ENCODE results near the gene TXNDC2. TPM values are rescaled to one million over a fixed set of nuclear protein-coding genes. Genes with fewer than 3 reads are reported as not detected.

Gene TXNDC2
- total and polyA plus RNA-seq, 5 donors from 2014 or later, result not detected

GRCh38 chr18:9925795-9926194 is 40.0 kb downstream of the TXNDC2 start:
- Mint-ChIP-seq H3K27ac (no peak overlapping the region), H3K27me3 (no peaks in the 10 kb centered on the region), H3K9me3 (no peaks in the 10 kb centered on the region), H3K36me3 (no peaks in the 10 kb centered on the region), H3K4me3 (peak overlapping the region in 3 of 4 donors; percentile 24 to 84 (median 69)), H3K4me1 (peaks cover 56 to 78% (median 65%) of the 10 kb centered on the region in 4 donors)
- Histone ChIP-seq H3K27me3 (ENCODE audit: control insufficient read depth, insufficient read depth, low read length) (no peaks in the 10 kb centered on the region), H3K4me3 (ENCODE audit: low read depth, low read length) (peak overlapping the region; percentile 15), H3K27ac (ENCODE audit: insufficient read depth, low read length, poor library complexity, severe bottlenecking) (no peak overlapping the region), H3K9me3 (ENCODE audit: control insufficient read depth in 2 of 2, low read length in 2 of 2) (no peaks in the 10 kb centered on the region), H3K36me3 (ENCODE audit: control insufficient read depth, insufficient read depth, low read length) (no peaks in the 10 kb centered on the region), H3K4me1 (ENCODE audit: control insufficient read depth, insufficient read depth, low read length, poor library complexity, severe bottlenecking) (peaks cover 77% of the 10 kb centered on the region)
- no peak for ATAC-seq (ENCODE audit: low read depth in 2 of 2)
- DNase-seq, result no peak

DNA sequence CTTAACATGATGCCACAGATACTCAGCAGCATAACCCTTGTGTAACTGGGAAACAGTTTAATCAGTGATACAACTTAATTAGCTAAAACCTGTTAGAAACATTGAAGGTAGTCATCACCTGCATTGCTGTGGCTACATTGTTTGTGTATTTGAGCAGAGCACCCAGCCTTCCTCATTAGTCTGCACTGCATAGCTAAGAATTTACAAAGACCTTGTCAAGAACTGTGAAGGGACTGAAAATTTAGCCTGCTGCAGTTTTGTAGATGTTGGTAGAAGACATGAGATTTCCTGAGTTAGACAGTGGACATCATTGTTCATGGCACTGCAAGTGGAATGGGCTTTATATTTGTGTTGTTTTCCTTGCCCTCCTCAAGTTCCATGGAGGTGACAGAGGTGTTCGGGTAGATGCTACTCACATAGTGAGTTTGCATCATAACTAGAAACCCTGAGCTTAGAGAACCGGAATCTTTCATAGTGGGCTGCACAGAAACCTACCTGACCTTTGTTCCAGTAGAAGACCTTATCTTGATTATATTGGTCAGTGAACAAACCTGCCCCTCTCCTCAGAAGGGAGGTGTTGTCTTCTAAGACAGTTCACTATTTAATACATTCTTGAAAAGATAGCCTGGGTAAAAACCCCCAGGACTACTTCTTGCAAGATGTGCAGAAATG is 40.6 kb downstream of the TXNDC2 start:
- H3K27ac Mint-ChIP-seq, result peak overlapping the region in 1 of 3 donors; percentile 6

DNA sequence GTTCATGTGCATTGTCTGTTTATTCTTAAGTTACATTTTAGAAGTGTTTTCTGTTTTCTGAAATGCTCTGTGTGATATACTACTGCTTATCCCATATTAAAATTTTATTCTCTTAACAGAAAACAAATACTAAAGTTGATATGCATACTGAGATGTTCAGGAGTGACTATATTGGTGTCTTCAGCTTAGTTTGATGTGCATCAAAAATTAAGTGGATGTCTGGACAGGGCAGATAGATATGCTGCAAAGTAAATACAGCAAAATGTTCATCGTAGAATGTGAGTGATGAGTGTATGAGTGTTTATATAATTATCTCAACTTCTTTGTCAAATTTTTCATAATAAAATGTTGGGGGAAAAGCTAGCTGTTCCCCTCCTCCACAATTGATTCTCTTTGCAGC is 41.2 kb downstream of the TXNDC2 start:
- Mint-ChIP-seq H3K9me3 (no peaks in the 10 kb centered on the region), H3K4me1 (peaks cover 58 to 88% (median 72%) of the 10 kb centered on the region in 4 donors), H3K27ac (peak overlapping the region in 1 of 3 donors; percentile 6), H3K36me3 (no peaks in the 10 kb centered on the region), H3K27me3 (no peaks in the 10 kb centered on the region), H3K4me3 (peak overlapping the region in 3 of 4 donors; percentile 7 to 63 (median 57))
- H3K9me3 ChIP-seq (ENCODE audit: control insufficient read depth in 2 of 2, low read length in 2 of 2), result no peaks in the 10 kb centered on the region
- H3K4me1 ChIP-seq (ENCODE audit: control insufficient read depth, insufficient read depth, low read length, poor library complexity, severe bottlenecking), result peaks cover 66% of the 10 kb centered on the region
- no peak overlapping the region for H3K27ac ChIP-seq (ENCODE audit: insufficient read depth, low read length, poor library complexity, severe bottlenecking)
- no peaks in the 10 kb centered on the region for H3K36me3 ChIP-seq (ENCODE audit: control insufficient read depth, insufficient read depth, low read length)
- DNase-seq (no peak), ATAC-seq (ENCODE audit: low read depth in 2 of 2) (no peak)
- peak overlapping the region; percentile 17 for H3K4me3 ChIP-seq (ENCODE audit: low read depth, low read length)
- H3K27me3 ChIP-seq (ENCODE audit: control insufficient read depth, insufficient read depth, low read length), result no peaks in the 10 kb centered on the region

More for the DNA sequence above, 40.6 kb downstream of the TXNDC2 start:
- Histone ChIP-seq H3K4me3 (ENCODE audit: low read depth, low read length) (peak overlapping the region; percentile 17), H3K27ac (ENCODE audit: insufficient read depth, low read length, poor library complexity, severe bottlenecking) (no peak overlapping the region), H3K36me3 (ENCODE audit: control insufficient read depth, insufficient read depth, low read length) (no peaks in the 10 kb centered on the region), H3K9me3 (ENCODE audit: control insufficient read depth in 2 of 2, low read length in 2 of 2) (no peaks in the 10 kb centered on the region), H3K4me1 (ENCODE audit: control insufficient read depth, insufficient read depth, low read length, poor library complexity, severe bottlenecking) (peaks cover 72% of the 10 kb centered on the region), H3K27me3 (ENCODE audit: control insufficient read depth, insufficient read depth, low read length) (no peaks in the 10 kb centered on the region)
- Mint-ChIP-seq H3K4me3 (peak overlapping the region; percentile 6 to 69 (median 48)), H3K4me1 (peaks cover 56 to 84% (median 68%) of the 10 kb centered on the region in 4 donors), H3K9me3 (no peaks in the 10 kb centered on the region), H3K36me3 (no peaks in the 10 kb centered on the region), H3K27me3 (no peaks in the 10 kb centered on the region)
- DNase-seq, result no peak
- ATAC-seq (ENCODE audit: low read depth in 2 of 2), result no peak

DNA sequence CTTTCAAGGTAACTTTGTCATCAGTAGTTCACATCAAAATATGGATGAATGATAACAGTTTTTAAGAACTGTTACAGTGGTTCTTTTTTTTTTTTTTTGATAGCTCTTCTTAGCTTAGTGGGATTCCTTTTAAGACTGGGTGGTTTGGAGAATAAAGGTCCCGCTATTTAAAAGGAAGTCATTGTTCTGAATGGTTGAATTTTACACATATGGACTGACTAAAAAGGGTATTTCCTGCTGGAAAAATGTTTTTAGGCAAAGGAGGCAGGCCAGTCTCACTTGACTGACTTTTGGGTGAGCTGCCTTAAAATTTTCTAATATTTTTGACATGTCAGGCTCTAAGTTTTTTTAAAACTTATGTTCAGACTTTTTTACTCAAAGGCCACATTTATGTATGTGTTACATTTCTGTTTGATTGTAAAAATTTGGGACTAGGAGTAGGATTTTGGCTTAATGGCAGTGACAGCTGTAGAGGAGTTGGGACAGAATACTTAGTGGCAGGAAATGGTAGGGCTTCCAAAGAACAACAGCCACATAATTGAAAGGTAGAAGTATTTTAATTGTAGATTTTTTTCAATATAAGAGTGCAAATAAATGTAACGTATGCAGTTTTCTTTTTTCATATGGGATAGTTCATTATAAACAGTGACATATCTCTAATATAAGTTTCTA is 41.8 kb downstream of the TXNDC2 start:
- ATAC-seq (ENCODE audit: low read depth in 2 of 2) (no peak), DNase-seq (no peak)
- peaks cover 58 to 86% (median 74%) of the 10 kb centered on the region in 4 donors for H3K4me1 Mint-ChIP-seq
- peaks cover 62% of the 10 kb centered on the region for H3K4me1 ChIP-seq (ENCODE audit: control insufficient read depth, insufficient read depth, low read length, poor library complexity, severe bottlenecking)
- peaks cover 3% of the 10 kb centered on the region for H3K36me3 Mint-ChIP-seq
- peak overlapping the region in 3 of 4 donors; percentile 5 to 57 (median 7) for H3K4me3 Mint-ChIP-seq
- H3K27ac Mint-ChIP-seq, result peak overlapping the region in 2 of 3 donors; percentile 6 to 42
- H3K27ac ChIP-seq (ENCODE audit: insufficient read depth, low read length, poor library complexity, severe bottlenecking), result no peak overlapping the region
- no peaks in the 10 kb centered on the region for H3K27me3 ChIP-seq (ENCODE audit: control insufficient read depth, insufficient read depth, low read length)
- H3K9me3 Mint-ChIP-seq, result no peaks in the 10 kb centered on the region
- no peaks in the 10 kb centered on the region for H3K9me3 ChIP-seq (ENCODE audit: control insufficient read depth in 2 of 2, low read length in 2 of 2)
- peaks cover 3% of the 10 kb centered on the region for H3K36me3 ChIP-seq (ENCODE audit: control insufficient read depth, insufficient read depth, low read length)
- no peaks in the 10 kb centered on the region for H3K27me3 Mint-ChIP-seq
- H3K4me3 ChIP-seq (ENCODE audit: low read depth, low read length), result peak overlapping the region; percentile 17

DNA sequence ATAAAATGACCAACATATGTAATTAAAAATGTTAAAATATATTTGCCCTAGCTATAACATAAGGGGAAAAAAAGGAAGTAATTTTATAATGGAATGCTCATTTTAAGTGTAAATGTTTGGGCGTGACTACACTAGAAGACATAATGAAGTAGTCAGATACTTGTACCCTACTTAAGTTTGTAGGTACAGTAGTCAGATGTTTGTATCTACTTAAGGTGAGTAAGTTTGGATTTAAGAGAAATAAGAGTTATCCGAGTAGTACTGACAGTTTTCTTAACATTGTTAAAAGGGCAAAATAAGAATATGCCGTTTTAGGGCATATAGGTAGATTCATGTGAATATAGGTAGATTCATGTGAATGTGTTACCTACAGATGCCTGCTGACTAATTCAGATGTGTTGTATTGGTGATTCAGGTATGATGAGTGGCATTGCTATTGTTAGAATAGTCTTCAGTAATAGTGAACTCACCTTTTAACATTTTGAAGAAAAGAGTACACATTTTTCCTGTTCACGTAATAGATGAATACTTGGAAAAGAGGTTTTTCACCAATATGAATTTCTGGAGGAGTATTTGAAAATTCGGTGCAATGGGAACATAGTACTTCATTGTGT is 43.0 kb downstream of the TXNDC2 start:
- H3K36me3 Mint-ChIP-seq, result peaks cover 12% of the 10 kb centered on the region
- peak overlapping the region in 1 of 4 donors; percentile 41 for H3K4me3 Mint-ChIP-seq
- Histone ChIP-seq H3K9me3 (ENCODE audit: control insufficient read depth in 2 of 2, low read length in 2 of 2) (no peaks in the 10 kb centered on the region), H3K36me3 (ENCODE audit: control insufficient read depth, insufficient read depth, low read length) (peaks cover 13% of the 10 kb centered on the region), H3K4me1 (ENCODE audit: control insufficient read depth, insufficient read depth, low read length, poor library complexity, severe bottlenecking) (peaks cover 54% of the 10 kb centered on the region), H3K4me3 (ENCODE audit: low read depth, low read length) (no peak overlapping the region), H3K27ac (ENCODE audit: insufficient read depth, low read length, poor library complexity, severe bottlenecking) (no peak overlapping the region), H3K27me3 (ENCODE audit: control insufficient read depth, insufficient read depth, low read length) (no peaks in the 10 kb centered on the region)
- no peaks in the 10 kb centered on the region for H3K9me3 Mint-ChIP-seq
- no peak for DNase-seq
- ATAC-seq (ENCODE audit: low read depth in 2 of 2), result no peak
- peak overlapping the region in 1 of 3 donors; percentile 41 for H3K27ac Mint-ChIP-seq
- H3K4me1 Mint-ChIP-seq, result peaks cover 53 to 84% (median 71%) of the 10 kb centered on the region in 4 donors
- no peaks in the 10 kb centered on the region for H3K27me3 Mint-ChIP-seq

DNA sequence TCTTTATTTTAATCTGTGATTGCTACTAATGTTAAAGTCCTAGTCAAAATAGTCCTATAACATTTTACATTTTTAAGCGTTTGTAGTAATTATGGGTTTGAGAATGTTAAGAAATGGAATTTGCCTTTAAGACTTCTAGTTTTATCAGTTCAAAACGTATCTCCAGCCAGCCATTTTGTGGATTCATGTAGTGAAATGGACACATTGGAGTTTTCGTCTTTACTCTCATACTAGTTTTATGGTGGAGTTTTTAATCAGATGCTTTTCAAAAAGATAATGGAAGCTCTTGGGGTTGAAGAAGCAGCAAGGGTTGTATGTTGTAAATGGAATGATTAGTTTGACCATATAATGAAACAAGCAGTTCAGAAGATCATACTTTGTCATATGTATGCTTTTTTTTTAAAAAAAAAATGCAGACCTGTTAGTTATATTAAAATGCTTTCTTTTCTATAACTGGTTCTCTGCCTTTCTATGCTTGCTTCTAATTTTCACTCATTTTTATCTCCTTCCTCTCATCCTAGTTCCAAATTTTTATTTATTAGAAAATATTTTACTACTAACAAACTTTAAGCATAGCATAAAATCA is 44.6 kb downstream of the TXNDC2 start:
- no peak overlapping the region for H3K27ac ChIP-seq (ENCODE audit: insufficient read depth, low read length, poor library complexity, severe bottlenecking)
- Mint-ChIP-seq H3K27ac (no peak overlapping the region), H3K36me3 (peaks cover 16% of the 10 kb centered on the region), H3K27me3 (no peaks in the 10 kb centered on the region), H3K4me1 (peaks cover 42 to 72% (median 62%) of the 10 kb centered on the region in 4 donors), H3K4me3 (peak overlapping the region in 1 of 4 donors; percentile 26), H3K9me3 (no peaks in the 10 kb centered on the region)
- no peak for DNase-seq
- ATAC-seq (ENCODE audit: low read depth in 2 of 2), result no peak
- H3K9me3 ChIP-seq (ENCODE audit: control insufficient read depth in 2 of 2, low read length in 2 of 2), result no peaks in the 10 kb centered on the region
- peaks cover 18% of the 10 kb centered on the region for H3K36me3 ChIP-seq (ENCODE audit: control insufficient read depth, insufficient read depth, low read length)
- no peaks in the 10 kb centered on the region for H3K27me3 ChIP-seq (ENCODE audit: control insufficient read depth, insufficient read depth, low read length)
- peaks cover 44% of the 10 kb centered on the region for H3K4me1 ChIP-seq (ENCODE audit: control insufficient read depth, insufficient read depth, low read length, poor library complexity, severe bottlenecking)
- H3K4me3 ChIP-seq (ENCODE audit: low read depth, low read length), result peak overlapping the region; percentile 2

- H3K9me3 ChIP-seq (ENCODE audit: control insufficient read depth in 2 of 2, low read length in 2 of 2), result no peaks in the 10 kb centered on the region
- H3K4me3 ChIP-seq (ENCODE audit: low read depth, low read length), result no peak overlapping the region
- H3K4me1 ChIP-seq (ENCODE audit: control insufficient read depth, insufficient read depth, low read length, poor library complexity, severe bottlenecking), result peaks cover 36% of the 10 kb centered on the region
- H3K27ac Mint-ChIP-seq, result no peak overlapping the region
- no peaks in the 10 kb centered on the region for H3K27me3 Mint-ChIP-seq
- H3K4me3 Mint-ChIP-seq, result no peak overlapping the region
- no peaks in the 10 kb centered on the region for H3K9me3 Mint-ChIP-seq
- H3K36me3 ChIP-seq (ENCODE audit: control insufficient read depth, insufficient read depth, low read length), result peaks cover 25% of the 10 kb centered on the region
- no peaks in the 10 kb centered on the region for H3K27me3 ChIP-seq (ENCODE audit: control insufficient read depth, insufficient read depth, low read length)
- H3K36me3 Mint-ChIP-seq, result peaks cover 16% of the 10 kb centered on the region
- peaks cover 42 to 65% (median 55%) of the 10 kb centered on the region in 4 donors for H3K4me1 Mint-ChIP-seq
- DNase-seq (no peak), ATAC-seq (ENCODE audit: low read depth in 2 of 2) (no peak)
- no peak overlapping the region for H3K27ac ChIP-seq (ENCODE audit: insufficient read depth, low read length, poor library complexity, severe bottlenecking)
Measured at GRCh38 chr18:9931146-9931545, 45.4 kb downstream of the TXNDC2 start.

Data from CD4-positive, CD25-positive, alpha-beta regulatory T cell (primary cell).